Keratinocyte (primary cell): Measurements from ENCODE around the gene NTMT1. TPM values are rescaled to one million over a fixed set of nuclear protein-coding genes. Genes with fewer than 3 reads are reported as not detected.

Source experiments
- DNase-seq: peaks from one replicate; pipeline ENCODE4 v3.0.0-alpha.2; 2011; ENCODE audit warnings: low read depth, missing footprints, low spot score
- FAIRE-seq: peaks from 2 replicates; lab custom pipeline; 2011; peaks lifted over from hg19 to GRCh38; lab: Jason Lieb, UNC
- H2AFZ ChIP-seq: 2 replicates; pipeline ENCODE4 v1.6.0; 2012; ENCODE audit warnings: low read length, control low read depth, inconsistent platforms; ENCODE audit not compliant: control insufficient read depth
- H3K27ac ChIP-seq: 2 replicates; pipeline ENCODE4 v1.5.1; 2011; ENCODE audit warnings: low read length; ENCODE audit not compliant: control insufficient read depth, insufficient read depth
- H3K27me3 ChIP-seq: 3 replicates; pipeline ENCODE4 v1.6.0; 2011; ENCODE audit warnings: low read length; ENCODE audit not compliant: control insufficient read depth, insufficient read depth; ENCODE audit errors: extremely low read depth
- H3K36me3 ChIP-seq, 2 experiments: 2 replicates in 1 of 2; 3 replicates in 1 of 2; pipeline ENCODE4 v1.5.1; 2011; ENCODE audit warnings: low read length in 2 of 2, mild to moderate bottlenecking in 1 of 2; ENCODE audit not compliant: control insufficient read depth in 2 of 2, insufficient read depth in 2 of 2; ENCODE audit errors: extremely low read depth in 1 of 2
- H3K4me1 ChIP-seq: 3 replicates; pipeline ENCODE4 v1.5.1; 2011; ENCODE audit warnings: low read length; ENCODE audit not compliant: control insufficient read depth, insufficient read depth; ENCODE audit errors: extremely low read depth
- H3K4me2 ChIP-seq: 3 replicates; pipeline ENCODE4 v1.6.0; 2011; ENCODE audit warnings: low read depth, low read length; ENCODE audit not compliant: control insufficient read depth, insufficient read depth; ENCODE audit errors: extremely low read depth
- H3K4me3 ChIP-seq, 3 experiments: fragments of 200-600 bp in 1 of 3; sonication (generic) in 1 of 3; 2 replicates in 2 of 3; 3 replicates in 1 of 3; pipeline ENCODE4 v1.5.1; 2011 to 2016; ENCODE audit warnings: low read length in 3 of 3, mild to moderate bottlenecking in 3 of 3, control low read depth in 2 of 3, inconsistent platforms in 1 of 3, low read depth in 1 of 3, mixed read lengths in 1 of 3, mixed run types in 1 of 3, moderate library complexity in 1 of 3; ENCODE audit not compliant: control insufficient read depth in 2 of 3, insufficient read depth in 2 of 3; ENCODE audit errors: extremely low read depth in 1 of 3
- H3K79me2 ChIP-seq: 2 replicates; pipeline ENCODE4 v1.6.0; 2012; ENCODE audit warnings: low read length; ENCODE audit not compliant: control insufficient read depth, insufficient read depth
- H3K9ac ChIP-seq: 3 replicates; pipeline ENCODE4 v1.6.0; 2011; ENCODE audit warnings: low read length; ENCODE audit not compliant: control insufficient read depth, insufficient read depth; ENCODE audit errors: extremely low read depth
- H3K9me1 ChIP-seq: 3 replicates; pipeline ENCODE4 v1.6.0; 2011; ENCODE audit warnings: low read length; ENCODE audit not compliant: control insufficient read depth, insufficient read depth; ENCODE audit errors: extremely low read depth
- H3K9me3 ChIP-seq: 2 replicates; pipeline ENCODE4 v1.5.1; 2012; ENCODE audit warnings: low read depth, low read length; ENCODE audit not compliant: control insufficient read depth
- H4K20me1 ChIP-seq: 3 replicates; pipeline ENCODE4 v1.6.0; 2011; ENCODE audit warnings: low read length; ENCODE audit not compliant: control insufficient read depth, insufficient read depth; ENCODE audit errors: extremely low read depth
- EZH2 ChIP-seq: IDR thresholded peaks from one replicate; pipeline ENCODE4 v1.6.1; 2012; ENCODE audit warnings: inconsistent platforms, mild to moderate bottlenecking, low read length, moderate library complexity
- dilution Hi-C: fragments of 300-500 bp; cut with MboI; formaldehyde crosslinking; loops from one replicate; pipeline ENCODE4 v1.7.0; 2020; ENCODE audit warnings: low sequenced_read_pairs; ENCODE audit not compliant: extremely low pct_ligation_motif_present
- polyA plus RNA-seq, 5 experiments: library from polyadenylated mRNA; depleted of rRNA in 3 of 5; stranded (reverse) in 3 of 5; stranded (forward) in 1 of 5; unstranded in 1 of 5; fragments of >200 nt; gene quantifications; 1 replicate in 1 of 5; 2 replicates in 3 of 5; 3 replicates in 1 of 5; pipeline versions ENCODE4 v1.2.1 to v1.2.3, GENCODE V29; 2011 to 2012; ENCODE audit warnings: missing spikeins in 2 of 5, low read depth in 1 of 5, low replicate concordance in 1 of 5
- TF ChIP-seq, protein P1 (sequence below), 3 experiments: IDR thresholded peaks in 1 of 3; conservative IDR thresholded peaks in 1 of 3; optimal IDR thresholded peaks in 1 of 3; 2 replicates in 2 of 3; 3 replicates in 1 of 3; pipeline versions ENCODE3 to v1.5.1; 2011; ENCODE audit warnings: low read length in 3 of 3, mild to moderate bottlenecking in 3 of 3, moderate library complexity in 2 of 3, control low read depth in 1 of 3, inconsistent platforms in 1 of 3; ENCODE audit not compliant: insufficient read depth in 2 of 3; ENCODE audit errors: extremely low read depth in 1 of 3

The NTMT1 gene
- polyA plus RNA-seq, 1 donor (not counting 4 experiments of a cell fraction or from before 2014, with no cell fraction given): 50.2 TPM

DNA sequence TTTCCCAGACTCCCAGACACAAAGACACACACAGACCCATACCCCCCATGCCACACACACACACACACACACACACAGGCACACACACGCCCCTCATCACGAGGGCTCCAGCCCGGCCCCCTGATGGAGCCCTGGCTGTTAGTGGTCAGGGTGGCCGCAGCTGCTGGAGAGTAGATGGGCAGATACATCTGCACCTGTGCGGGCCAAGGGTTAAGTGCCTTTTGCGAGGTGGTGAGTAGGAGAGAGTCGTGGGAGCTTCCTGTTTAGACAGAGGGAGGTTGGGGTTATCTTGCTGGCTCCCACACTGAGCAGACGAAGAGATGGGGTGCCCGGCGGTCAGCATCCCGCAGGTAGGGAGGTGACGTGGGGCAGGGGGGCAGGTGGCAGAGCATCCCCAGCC is 47.6 kb downstream of the NTMT1 start:
- no peaks in the 10 kb centered on the region for H4K20me1 ChIP-seq
- no peak for DNase-seq
- no peak for FAIRE-seq
- H3K27ac ChIP-seq: no peak overlapping the region
- no peaks in the 10 kb centered on the region for H3K9me3 ChIP-seq
- no peak overlapping the region for H3K9ac ChIP-seq
- H3K27me3 ChIP-seq: peaks cover 27% of the 10 kb centered on the region
- H3K4me1 ChIP-seq: peaks cover 3% of the 10 kb centered on the region
- no peaks in the 10 kb centered on the region for H3K9me1 ChIP-seq
- H2AFZ ChIP-seq: no peak overlapping the region
- dilution Hi-C loops: no loop called here
- TF ChIP-seq, protein P1, sequence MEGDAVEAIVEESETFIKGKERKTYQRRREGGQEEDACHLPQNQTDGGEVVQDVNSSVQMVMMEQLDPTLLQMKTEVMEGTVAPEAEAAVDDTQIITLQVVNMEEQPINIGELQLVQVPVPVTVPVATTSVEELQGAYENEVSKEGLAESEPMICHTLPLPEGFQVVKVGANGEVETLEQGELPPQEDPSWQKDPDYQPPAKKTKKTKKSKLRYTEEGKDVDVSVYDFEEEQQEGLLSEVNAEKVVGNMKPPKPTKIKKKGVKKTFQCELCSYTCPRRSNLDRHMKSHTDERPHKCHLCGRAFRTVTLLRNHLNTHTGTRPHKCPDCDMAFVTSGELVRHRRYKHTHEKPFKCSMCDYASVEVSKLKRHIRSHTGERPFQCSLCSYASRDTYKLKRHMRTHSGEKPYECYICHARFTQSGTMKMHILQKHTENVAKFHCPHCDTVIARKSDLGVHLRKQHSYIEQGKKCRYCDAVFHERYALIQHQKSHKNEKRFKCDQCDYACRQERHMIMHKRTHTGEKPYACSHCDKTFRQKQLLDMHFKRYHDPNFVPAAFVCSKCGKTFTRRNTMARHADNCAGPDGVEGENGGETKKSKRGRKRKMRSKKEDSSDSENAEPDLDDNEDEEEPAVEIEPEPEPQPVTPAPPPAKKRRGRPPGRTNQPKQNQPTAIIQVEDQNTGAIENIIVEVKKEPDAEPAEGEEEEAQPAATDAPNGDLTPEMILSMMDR (optimal IDR thresholded peaks at IDR 0.05 in 1 of 3, IDR thresholded peaks at IDR 0.05 in 1 of 3, conservative IDR thresholded peaks at IDR 0.05 in 1 of 3; ENCODE audit: extremely low read depth in 1 of 3, insufficient read depth in 2 of 3, low read length in 3 of 3): no peak
- no peak for TF ChIP-seq EZH2
- no peaks in the 10 kb centered on the region for H3K79me2 ChIP-seq
- H3K4me2 ChIP-seq: no peak overlapping the region
- H3K36me3 ChIP-seq: no peaks in the 10 kb centered on the region
- no peak overlapping the region for H3K4me3 ChIP-seq

- H3K9me1 ChIP-seq: no peaks in the 10 kb centered on the region
- no peaks in the 10 kb centered on the region for H4K20me1 ChIP-seq
- H2AFZ ChIP-seq: no peak overlapping the region
- dilution Hi-C loops: no loop called here
- H3K36me3 ChIP-seq: no peaks in the 10 kb centered on the region
- H3K4me2 ChIP-seq: no peak overlapping the region
- DNase-seq (no peak), FAIRE-seq (no peak)
- no peaks in the 10 kb centered on the region for H3K79me2 ChIP-seq
- TF ChIP-seq EZH2: no peak
- TF ChIP-seq, protein P1 (optimal IDR thresholded peaks at IDR 0.05 in 1 of 3, IDR thresholded peaks at IDR 0.05 in 1 of 3, conservative IDR thresholded peaks at IDR 0.05 in 1 of 3; ENCODE audit: extremely low read depth in 1 of 3, insufficient read depth in 2 of 3, low read length in 3 of 3): no peak
- H3K27me3 ChIP-seq: peaks cover 29% of the 10 kb centered on the region
- peaks cover 3% of the 10 kb centered on the region for H3K4me1 ChIP-seq
- no peak overlapping the region for H3K9ac ChIP-seq
- H3K27ac ChIP-seq: no peak overlapping the region
- no peaks in the 10 kb centered on the region for H3K9me3 ChIP-seq
- no peak overlapping the region for H3K4me3 ChIP-seq
Observed at GRCh38 chr9:129674229-129674628, 48.3 kb downstream of the NTMT1 start.
